GM12864 (cell line): ENCODE data around the gene PPWD1.

Experiments
- DNase-seq: peaks from one replicate; pipeline ENCODE4 v3.0.0-alpha.2; 2011; ENCODE audit warnings: low read depth
- H3K4me3 ChIP-seq: 2 replicates; pipeline ENCODE4 v1.5.1; 2011; ENCODE audit warnings: mild to moderate bottlenecking, low read depth, low read length, control low read depth
- CTCF ChIP-seq: IDR thresholded peaks from 2 replicates; pipeline ENCODE4 v1.5.1; 2011; ENCODE audit warnings: low read depth, mild to moderate bottlenecking, moderate library complexity, low read length, control low read depth, inconsistent platforms; ENCODE audit errors: missing control alignments

The PPWD1 gene

DNA sequence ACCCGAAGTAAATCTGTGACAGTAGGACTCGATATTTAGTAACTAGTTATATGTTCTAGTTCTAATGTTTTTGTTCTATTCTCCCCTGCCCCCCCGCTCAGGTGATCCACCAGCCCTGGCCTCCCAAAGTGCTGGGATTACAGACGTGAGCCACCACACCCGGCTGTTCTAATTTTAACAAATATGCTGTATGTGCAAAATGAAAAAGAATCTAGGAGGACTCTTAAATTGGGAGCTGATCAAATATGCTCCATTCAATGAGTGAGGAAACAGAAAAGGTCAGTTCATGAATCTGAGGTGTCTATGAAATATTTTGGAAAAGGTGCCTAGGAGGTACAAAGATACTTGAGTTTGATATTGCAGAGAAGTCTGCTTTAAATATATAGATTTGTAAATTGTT, 17.0 kb upstream of the PPWD1 start:
- H3K4me3 ChIP-seq, result no peak overlapping the region
- no peak for DNase-seq
- TF ChIP-seq CTCF, result no peak

DNA sequence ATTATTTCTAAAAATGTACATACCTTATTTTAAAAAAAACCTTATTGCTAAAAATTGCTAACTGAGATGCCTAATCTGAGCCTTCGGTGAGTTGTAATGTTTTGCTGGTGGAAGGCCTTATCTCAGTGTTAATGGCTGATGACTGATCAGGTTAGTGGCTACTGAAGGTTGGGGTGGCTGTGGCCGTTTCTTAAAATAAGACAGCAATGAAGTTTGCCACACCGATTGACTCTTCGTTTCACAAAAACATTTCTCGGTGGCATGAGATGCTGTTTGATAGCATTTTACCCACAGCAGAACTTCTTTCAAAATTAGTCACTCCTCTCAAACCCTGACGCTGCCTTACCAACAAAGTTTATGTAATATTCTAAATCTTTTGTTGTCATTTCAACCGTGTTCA, 14.8 kb upstream of the PPWD1 start:
- DNase-seq, result no peak
- TF ChIP-seq CTCF, result no peak
- H3K4me3 ChIP-seq, result no peak overlapping the region

DNA sequence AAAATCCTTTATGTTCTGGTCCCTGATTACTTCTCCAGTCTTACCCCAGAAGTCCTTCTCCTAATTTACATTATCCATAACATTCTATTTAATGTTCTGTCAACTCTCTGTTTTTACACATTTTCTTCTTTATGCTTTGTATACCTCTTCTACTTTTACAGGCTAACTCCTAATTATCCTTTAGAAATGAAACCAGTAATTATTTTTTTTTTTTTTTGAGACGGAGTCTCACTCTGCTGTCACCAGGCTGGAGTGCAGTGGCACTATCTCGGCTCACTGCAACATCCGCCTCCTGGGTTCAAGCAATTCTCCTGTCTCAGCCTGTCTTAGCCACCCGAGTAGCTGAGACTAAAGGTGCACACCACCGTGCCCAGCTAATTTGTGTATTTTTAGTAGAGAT, 9.2 kb upstream of the PPWD1 start:
- no peak for DNase-seq
- TF ChIP-seq CTCF, result no peak
- no peak overlapping the region for H3K4me3 ChIP-seq

GRCh38 chr5:65555287-65555686, 7.8 kb upstream of the PPWD1 start:
- no peak for TF ChIP-seq CTCF
- no peak overlapping the region for H3K4me3 ChIP-seq
- no peak for DNase-seq

- H3K4me3 ChIP-seq, result no peak overlapping the region
- no peak for TF ChIP-seq CTCF
- DNase-seq, result no peak
Observed at GRCh38 chr5:65556181-65556580, 6.9 kb upstream of the PPWD1 start.

DNA sequence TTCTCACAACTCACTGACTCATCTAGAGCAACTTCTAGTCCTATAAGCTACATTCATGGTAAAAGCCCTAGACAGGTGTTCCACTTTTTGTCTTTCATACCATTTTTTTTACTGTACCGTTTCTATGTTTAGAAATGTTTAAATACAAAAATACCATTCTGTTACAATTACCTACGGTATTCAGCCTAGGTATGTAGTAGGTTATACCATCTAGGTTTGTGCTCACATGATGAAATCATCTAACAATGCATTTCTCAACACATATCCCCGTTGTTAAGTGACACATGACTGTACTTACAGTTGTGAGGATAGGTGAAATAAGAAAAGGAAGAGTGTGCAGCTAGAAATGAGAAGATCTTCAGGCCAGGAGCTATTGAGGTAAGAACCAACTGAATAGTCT, 6.4 kb upstream of the PPWD1 start:
- no peak overlapping the region for H3K4me3 ChIP-seq
- no peak for TF ChIP-seq CTCF
- no peak for DNase-seq

GRCh38 chr5:65563777-65564176, 681 bp downstream of the PPWD1 start:
- no peak for TF ChIP-seq CTCF
- DNase-seq, result no peak
- peak overlapping the region; percentile 92 for H3K4me3 ChIP-seq
